ENCODE data around the gene NBEAL2.
"Not testable (repeated sequence)": the region's sequence is repeated elsewhere in the genome, so short reads cannot be mapped to it uniquely, and the experiment has no call there.

The NBEAL2 gene

GRCh38 chr3:46958467-46959160 lies 20.9 kb upstream of the NBEAL2 start:
- DNase-seq (ENCODE audit: low spot score): no peak
- H3K27ac ChIP-seq: peak overlapping the region in 1 of 2 donors; percentile 82
- no peak overlapping the region for H3K4me3 ChIP-seq
- no peak for TF ChIP-seq CTCF (IDR thresholded peaks at IDR 0.05)

GRCh38 chr3:46959161-46959511 lies 20.3 kb upstream of the NBEAL2 start:
- no peak for TF ChIP-seq CTCF (IDR thresholded peaks at IDR 0.05)
- H3K27ac ChIP-seq: peak overlapping the region in 1 of 2 donors; percentile 82
- no peak for DNase-seq (ENCODE audit: low spot score)
- no peak overlapping the region for H3K4me3 ChIP-seq

- no peak for DNase-seq (ENCODE audit: low spot score)
- no peak for TF ChIP-seq CTCF (IDR thresholded peaks at IDR 0.05)
- H3K4me3 ChIP-seq: peak overlapping the region; percentile 49
- H3K27ac ChIP-seq: peak overlapping the region; percentile 1 to 82
Measured at GRCh38 chr3:46960081-46960701, 19.3 kb upstream of the NBEAL2 start.

GRCh38 chr3:46960835-46961234 lies 18.6 kb upstream of the NBEAL2 start:
- H3K4me3 ChIP-seq: peak overlapping the region; percentile 49
- peak overlapping the region in 1 of 2 donors; percentile 82 for H3K27ac ChIP-seq
- no peak for TF ChIP-seq CTCF (IDR thresholded peaks at IDR 0.05)
- DNase-seq (ENCODE audit: low spot score): no peak

GRCh38 chr3:46962427-46962826 lies 17.0 kb upstream of the NBEAL2 start:
- no peak overlapping the region for H3K4me3 ChIP-seq
- no peak overlapping the region for H3K27ac ChIP-seq
- no peak for TF ChIP-seq CTCF (IDR thresholded peaks at IDR 0.05)
- no peak for DNase-seq (ENCODE audit: low spot score)

GRCh38 chr3:46962990-46963389 lies 16.5 kb upstream of the NBEAL2 start:
- Histone ChIP-seq H3K4me3 (no peak overlapping the region), H3K27ac (no peak overlapping the region)
- TF ChIP-seq CTCF (IDR thresholded peaks at IDR 0.05): no peak
- DNase-seq (ENCODE audit: low spot score): no peak

GRCh38 chr3:46964038-46964590 lies 15.4 kb upstream of the NBEAL2 start:
- not testable (repeated sequence) for H3K27ac ChIP-seq

More at GRCh38 chr3:46964038-46964590, 15.4 kb upstream of the NBEAL2 start:
- not testable (repeated sequence) for H3K4me3 ChIP-seq; DNase-seq (ENCODE audit: low spot score)

Data from coronary artery (tissue), 2 donors.